ENCODE data around the gene PARP1.

The PARP1 gene

DNA sequence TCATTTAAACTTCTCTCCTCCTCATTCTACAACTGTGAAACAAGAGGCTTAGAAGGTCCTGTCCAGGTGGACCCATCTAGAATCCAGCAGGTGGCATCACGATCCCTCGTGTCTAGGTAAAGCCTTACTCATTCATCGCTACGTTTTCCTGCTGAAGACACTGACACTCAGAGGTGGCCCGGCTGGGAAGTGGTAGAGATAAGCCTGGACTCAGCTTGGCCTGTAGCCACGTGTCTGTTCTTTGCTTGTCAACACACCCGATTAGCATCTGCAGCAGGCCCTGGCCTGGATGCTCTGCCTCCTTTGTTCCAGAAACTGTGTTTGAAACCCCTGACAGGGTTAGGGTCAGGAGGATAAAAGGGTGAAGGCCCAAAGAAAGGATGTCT is 43.4 kb downstream of the PARP1 start:
- Histone ChIP-seq H3K27me3 (replicated peaks in 2 of 5; ENCODE audit: control insufficient read depth in 4 of 5, insufficient read depth in 5 of 5, low read length in 4 of 5) (no peaks in the 10 kb centered on the region), H3K36me3 (ENCODE audit: control insufficient read depth in 4 of 4, insufficient read depth in 4 of 4, low read length in 3 of 4) (peaks cover 43 to 95% (median 83%) of the 10 kb centered on the region in 4 experiments), H3K27ac (ENCODE audit: insufficient read depth in 1 of 2, low read depth in 1 of 2, low read length in 2 of 2, poor library complexity in 1 of 2, severe bottlenecking in 2 of 2) (no peak overlapping the region), H3K4me1 (ENCODE audit: control extremely low read depth in 1 of 4, control insufficient read depth in 4 of 4, insufficient read depth in 4 of 4, low read length in 3 of 4) (peaks cover 0 to 8% (median 0%) of the 10 kb centered on the region in 4 experiments), H3K9me3 (ENCODE audit: control extremely low read depth in 1 of 5, control insufficient read depth in 4 of 5, insufficient read depth in 2 of 5, low read depth in 1 of 5, low read length in 4 of 5) (no peaks in the 10 kb centered on the region), H3K4me3 (ENCODE audit: control insufficient read depth in 1 of 7, extremely low read depth in 1 of 7, insufficient read depth in 4 of 7, low read depth in 2 of 7, low read length in 6 of 7) (no peak overlapping the region)
- 98% methylated on average over 6 of the region's 7 CpGs for WGBS (ENCODE audit: insufficient coverage)
- no peak for DNase-seq
- POLR2A ChIA-PET, result no interaction called here
- CTCF ChIA-PET, result interaction anchor here (1.2 kb wide), 1 partner anchor 69 kb away, joined by 3 read pairs; no protein-coding TSS in a partner anchor

DNA sequence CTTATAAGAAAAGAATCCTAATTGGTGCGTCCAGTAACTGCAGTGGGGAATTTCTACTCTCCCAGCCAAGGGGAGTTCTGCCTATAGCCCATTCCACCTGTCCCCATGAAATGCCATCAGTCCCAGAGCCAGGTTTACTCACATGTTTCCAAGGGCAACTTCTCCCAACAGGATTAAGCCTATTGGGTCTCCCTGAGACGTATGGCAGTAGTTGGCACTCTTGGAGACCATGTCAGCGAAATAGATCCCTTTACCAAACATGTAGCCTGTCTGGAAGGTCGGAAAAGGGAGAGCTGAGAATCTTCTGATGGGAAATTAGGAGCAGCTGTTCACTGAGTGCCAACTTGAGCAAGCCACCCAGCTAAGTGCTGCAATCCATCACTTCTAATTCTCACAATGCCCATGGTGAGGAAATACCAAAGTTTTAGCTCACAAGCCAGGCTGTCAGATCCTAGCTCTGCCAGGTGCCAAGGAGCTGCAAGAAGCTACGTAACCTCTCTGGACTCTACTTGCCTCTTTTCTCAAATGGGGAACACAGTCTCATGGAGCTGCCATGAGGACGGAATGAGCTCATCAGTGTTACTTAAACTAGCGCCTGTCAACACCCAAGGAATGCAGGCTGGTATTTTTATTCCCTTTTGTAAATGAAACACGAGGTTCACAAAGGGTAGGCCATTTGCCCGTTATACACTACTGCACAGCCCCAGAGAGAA is 43.9 kb downstream of the PARP1 start:
- no peaks in the 10 kb centered on the region for H3K9me3 ChIP-seq (ENCODE audit: control extremely low read depth in 1 of 5, control insufficient read depth in 4 of 5, insufficient read depth in 2 of 5, low read depth in 1 of 5, low read length in 4 of 5)
- no peak overlapping the region for H3K27ac ChIP-seq (ENCODE audit: insufficient read depth in 1 of 2, low read depth in 1 of 2, low read length in 2 of 2, poor library complexity in 1 of 2, severe bottlenecking in 2 of 2)
- DNase-seq, result no peak
- ChIA-PET POLR2A (no interaction called here), CTCF (interaction anchor here (1.2 kb wide), 1 partner anchor 68 kb away, joined by 3 read pairs; no protein-coding TSS in a partner anchor)
- H3K27me3 ChIP-seq (replicated peaks in 2 of 5; ENCODE audit: control insufficient read depth in 4 of 5, insufficient read depth in 5 of 5, low read length in 4 of 5), result no peaks in the 10 kb centered on the region
- WGBS (ENCODE audit: insufficient coverage), result 99% methylated on average over 8 of the region's 9 CpGs
- peaks cover 0 to 3% (median 0%) of the 10 kb centered on the region in 4 experiments for H3K4me1 ChIP-seq (ENCODE audit: control extremely low read depth in 1 of 4, control insufficient read depth in 4 of 4, insufficient read depth in 4 of 4, low read length in 3 of 4)
- H3K4me3 ChIP-seq (ENCODE audit: control insufficient read depth in 1 of 7, extremely low read depth in 1 of 7, insufficient read depth in 4 of 7, low read depth in 2 of 7, low read length in 6 of 7), result no peak overlapping the region
- H3K36me3 ChIP-seq (ENCODE audit: control insufficient read depth in 4 of 4, insufficient read depth in 4 of 4, low read length in 3 of 4), result peaks cover 42 to 99% (median 86%) of the 10 kb centered on the region in 4 experiments

DNA sequence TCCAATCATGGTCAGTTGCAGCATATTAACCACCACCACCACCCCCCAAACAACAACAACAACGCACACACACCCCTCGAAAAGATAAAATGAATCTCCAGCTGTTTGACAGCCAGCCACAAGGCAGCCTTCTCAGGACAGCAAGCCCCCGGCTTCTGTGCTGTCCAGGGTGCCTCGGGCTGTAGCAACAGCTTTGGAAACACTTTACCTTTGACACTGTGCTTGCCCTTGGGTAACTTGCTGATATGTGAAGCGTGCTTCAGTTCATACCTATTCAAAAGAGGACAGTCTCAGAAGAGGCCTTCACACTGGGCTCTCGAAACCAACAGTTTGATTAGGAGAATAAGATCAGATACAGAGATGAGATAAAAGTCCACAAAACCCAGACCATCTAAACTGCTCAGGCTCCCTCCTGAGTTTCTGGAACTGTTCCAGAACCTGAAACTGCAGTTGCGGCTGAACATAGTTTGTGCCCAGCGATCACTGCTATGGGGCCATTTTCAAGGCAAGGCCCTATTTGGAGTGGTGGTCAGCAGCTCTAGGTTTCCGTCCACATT is 44.9 kb downstream of the PARP1 start:
- CTCF ChIA-PET, result no interaction called here
- Histone ChIP-seq H3K27ac (ENCODE audit: insufficient read depth in 1 of 2, low read depth in 1 of 2, low read length in 2 of 2, poor library complexity in 1 of 2, severe bottlenecking in 2 of 2) (peak overlapping the region in 1 of 2 experiments; percentile 16), H3K4me3 (ENCODE audit: control insufficient read depth in 1 of 7, extremely low read depth in 1 of 7, insufficient read depth in 4 of 7, low read depth in 2 of 7, low read length in 6 of 7) (no peak overlapping the region), H3K9me3 (ENCODE audit: control extremely low read depth in 1 of 5, control insufficient read depth in 4 of 5, insufficient read depth in 2 of 5, low read depth in 1 of 5, low read length in 4 of 5) (no peaks in the 10 kb centered on the region), H3K27me3 (replicated peaks in 2 of 5; ENCODE audit: control insufficient read depth in 4 of 5, insufficient read depth in 5 of 5, low read length in 4 of 5) (no peaks in the 10 kb centered on the region), H3K36me3 (ENCODE audit: control insufficient read depth in 4 of 4, insufficient read depth in 4 of 4, low read length in 3 of 4) (peaks cover 45 to 99% (median 88%) of the 10 kb centered on the region in 4 experiments), H3K4me1 (ENCODE audit: control extremely low read depth in 1 of 4, control insufficient read depth in 4 of 4, insufficient read depth in 4 of 4, low read length in 3 of 4) (no peaks in the 10 kb centered on the region)
- POLR2A ChIA-PET, result no interaction called here
- WGBS (ENCODE audit: insufficient coverage), result 95% methylated on average over 8 of the region's 9 CpGs
- no peak for DNase-seq

DNA sequence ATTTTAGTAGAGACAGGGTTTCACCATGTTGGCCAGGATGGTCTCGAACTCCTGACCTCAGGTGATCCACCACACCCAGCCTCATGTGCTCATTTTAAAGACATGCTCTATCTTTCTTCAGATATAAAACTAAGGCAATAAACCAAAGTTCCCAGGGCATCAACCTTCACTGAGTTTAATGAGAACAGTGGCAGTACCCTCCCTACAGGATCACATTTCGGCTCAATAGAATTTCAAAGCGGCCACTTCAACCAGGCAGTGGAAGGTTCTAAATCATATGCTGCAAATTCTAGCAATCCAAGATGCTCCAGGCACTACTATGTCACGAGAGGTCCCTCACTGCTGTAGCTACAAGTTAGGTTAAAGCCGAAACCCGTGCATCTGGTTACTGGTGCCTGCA is 45.5 kb downstream of the PARP1 start:
- 80% methylated on average over 5 of the region's 6 CpGs for WGBS (ENCODE audit: insufficient coverage)
- Histone ChIP-seq H3K9me3 (ENCODE audit: control extremely low read depth in 1 of 5, control insufficient read depth in 4 of 5, insufficient read depth in 2 of 5, low read depth in 1 of 5, low read length in 4 of 5) (no peaks in the 10 kb centered on the region), H3K36me3 (ENCODE audit: control insufficient read depth in 4 of 4, insufficient read depth in 4 of 4, low read length in 3 of 4) (peaks cover 42 to 99% (median 88%) of the 10 kb centered on the region in 4 experiments), H3K27ac (ENCODE audit: insufficient read depth in 1 of 2, low read depth in 1 of 2, low read length in 2 of 2, poor library complexity in 1 of 2, severe bottlenecking in 2 of 2) (no peak overlapping the region), H3K4me3 (ENCODE audit: control insufficient read depth in 1 of 7, extremely low read depth in 1 of 7, insufficient read depth in 4 of 7, low read depth in 2 of 7, low read length in 6 of 7) (no peak overlapping the region), H3K4me1 (ENCODE audit: control extremely low read depth in 1 of 4, control insufficient read depth in 4 of 4, insufficient read depth in 4 of 4, low read length in 3 of 4) (no peaks in the 10 kb centered on the region), H3K27me3 (replicated peaks in 2 of 5; ENCODE audit: control insufficient read depth in 4 of 5, insufficient read depth in 5 of 5, low read length in 4 of 5) (no peaks in the 10 kb centered on the region)
- ChIA-PET POLR2A (no interaction called here), CTCF (no interaction called here)
- DNase-seq, result no peak

DNA sequence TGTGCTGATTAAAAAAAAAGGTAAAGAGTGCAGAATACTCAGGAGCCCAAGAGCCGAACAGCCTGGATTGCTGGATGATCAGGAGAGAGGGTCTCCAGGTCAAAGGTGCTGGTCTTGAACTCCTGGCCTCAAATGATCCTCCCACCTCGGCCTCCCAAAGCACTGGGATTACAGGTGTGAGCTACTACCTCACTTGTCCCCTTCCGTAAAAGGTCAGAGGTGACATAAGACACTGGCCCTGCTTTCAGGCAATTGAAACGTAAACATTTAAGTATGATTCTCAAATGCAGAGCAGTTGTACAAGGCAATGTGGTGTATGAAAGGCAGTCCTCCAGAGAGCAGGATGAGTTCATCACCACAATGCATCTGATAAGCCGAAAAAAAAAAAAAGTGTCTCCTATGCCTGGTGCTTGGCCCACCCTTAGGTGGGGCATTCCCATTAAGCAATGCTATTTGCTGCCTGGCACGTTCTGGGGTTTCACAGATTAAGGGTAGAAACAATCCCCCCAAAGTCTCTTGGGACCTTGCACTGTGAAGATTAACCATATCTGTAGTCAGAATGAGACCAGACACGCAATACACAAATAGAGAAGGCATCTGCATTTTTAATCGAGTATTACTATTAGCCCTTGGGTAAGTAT is 47.7 kb downstream of the PARP1 start:
- Histone ChIP-seq H3K27ac (ENCODE audit: insufficient read depth in 1 of 2, low read depth in 1 of 2, low read length in 2 of 2, poor library complexity in 1 of 2, severe bottlenecking in 2 of 2) (no peak overlapping the region), H3K9me3 (ENCODE audit: control extremely low read depth in 1 of 5, control insufficient read depth in 4 of 5, insufficient read depth in 2 of 5, low read depth in 1 of 5, low read length in 4 of 5) (no peaks in the 10 kb centered on the region), H3K4me3 (ENCODE audit: control insufficient read depth in 1 of 7, extremely low read depth in 1 of 7, insufficient read depth in 4 of 7, low read depth in 2 of 7, low read length in 6 of 7) (no peak overlapping the region), H3K4me1 (ENCODE audit: control extremely low read depth in 1 of 4, control insufficient read depth in 4 of 4, insufficient read depth in 4 of 4, low read length in 3 of 4) (no peaks in the 10 kb centered on the region), H3K36me3 (ENCODE audit: control insufficient read depth in 4 of 4, insufficient read depth in 4 of 4, low read length in 3 of 4) (peaks cover 37 to 90% (median 81%) of the 10 kb centered on the region in 4 experiments), H3K27me3 (replicated peaks in 2 of 5; ENCODE audit: control insufficient read depth in 4 of 5, insufficient read depth in 5 of 5, low read length in 4 of 5) (no peaks in the 10 kb centered on the region)
- DNase-seq, result peak; percentile 21 to 71 (median 40)
- WGBS (ENCODE audit: insufficient coverage), result 95% methylated on average over 6 of the region's 8 CpGs
- POLR2A ChIA-PET, result no interaction called here
- CTCF ChIA-PET, result interaction anchor here (1.2 kb wide), 1 partner anchor 235 kb away, joined by 3 read pairs; no protein-coding TSS in a partner anchor

DNA sequence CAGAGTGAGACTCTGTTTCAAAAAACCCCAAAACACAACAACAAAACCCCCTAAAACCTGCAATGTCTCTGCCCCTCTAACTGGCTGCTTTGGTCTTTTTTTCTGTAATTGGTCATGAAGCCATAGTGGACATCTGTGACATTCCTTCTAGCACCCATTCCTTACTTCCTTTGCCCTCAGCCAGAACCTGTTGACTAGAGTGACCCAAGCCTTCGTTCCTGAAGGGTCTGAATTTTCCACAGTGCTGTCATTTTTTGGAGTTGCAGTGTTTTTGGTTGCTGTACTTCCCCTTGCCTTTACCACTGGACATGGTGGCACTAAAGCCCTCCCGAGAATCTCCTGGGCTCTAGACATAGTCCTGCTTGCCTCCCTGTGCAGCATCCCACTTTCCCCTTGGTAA is 50.5 kb downstream of the PARP1 start:
- POLR2A ChIA-PET, result no interaction called here
- Histone ChIP-seq H3K36me3 (ENCODE audit: control insufficient read depth in 4 of 4, insufficient read depth in 4 of 4, low read length in 3 of 4) (peaks cover 22 to 62% (median 53%) of the 10 kb centered on the region in 4 experiments), H3K4me3 (ENCODE audit: control insufficient read depth in 1 of 7, extremely low read depth in 1 of 7, insufficient read depth in 4 of 7, low read depth in 2 of 7, low read length in 6 of 7) (no peak overlapping the region), H3K27me3 (replicated peaks in 2 of 5; ENCODE audit: control insufficient read depth in 4 of 5, insufficient read depth in 5 of 5, low read length in 4 of 5) (no peaks in the 10 kb centered on the region), H3K9me3 (ENCODE audit: control extremely low read depth in 1 of 5, control insufficient read depth in 4 of 5, insufficient read depth in 2 of 5, low read depth in 1 of 5, low read length in 4 of 5) (no peaks in the 10 kb centered on the region), H3K27ac (ENCODE audit: insufficient read depth in 1 of 2, low read depth in 1 of 2, low read length in 2 of 2, poor library complexity in 1 of 2, severe bottlenecking in 2 of 2) (no peak overlapping the region), H3K4me1 (ENCODE audit: control extremely low read depth in 1 of 4, control insufficient read depth in 4 of 4, insufficient read depth in 4 of 4, low read length in 3 of 4) (peaks cover 5 to 23% (median 13%) of the 10 kb centered on the region in 4 experiments)
- CTCF ChIA-PET, result no interaction called here
- WGBS (ENCODE audit: insufficient coverage), result 100% methylated on average over 2 of the region's 2 CpGs
- no peak for DNase-seq
